ENCODE measurements around the gene B4GALT1. TPM values are rescaled to one million over a fixed set of nuclear protein-coding genes. Genes with fewer than 3 reads are reported as not detected.
A peak's percentile ranks its signal among the peaks of the same experiment; 100 is the strongest.

B4GALT1 gene
- total RNA-seq, 1 donor from 2014 or later, result 80.1 TPM

GRCh38 chr9:33175649-33176325 is 8.7 kb upstream of the B4GALT1 start:
- H3K27me3 ChIP-seq, result no peaks in the 10 kb centered on the region
- H3K27ac ChIP-seq, result no peak overlapping the region
- intact Hi-C loops (cut with DNase I), result loop anchor here (10.0 kb wide), 1 partner anchor 91 kb away; no protein-coding TSS in a partner anchor
- no peaks in the 10 kb centered on the region for H3K9me3 ChIP-seq
- H3K36me3 ChIP-seq, result no peaks in the 10 kb centered on the region
- H3K4me1 ChIP-seq, result peaks cover 7% of the 10 kb centered on the region
- TF ChIP-seq, protein P1, sequence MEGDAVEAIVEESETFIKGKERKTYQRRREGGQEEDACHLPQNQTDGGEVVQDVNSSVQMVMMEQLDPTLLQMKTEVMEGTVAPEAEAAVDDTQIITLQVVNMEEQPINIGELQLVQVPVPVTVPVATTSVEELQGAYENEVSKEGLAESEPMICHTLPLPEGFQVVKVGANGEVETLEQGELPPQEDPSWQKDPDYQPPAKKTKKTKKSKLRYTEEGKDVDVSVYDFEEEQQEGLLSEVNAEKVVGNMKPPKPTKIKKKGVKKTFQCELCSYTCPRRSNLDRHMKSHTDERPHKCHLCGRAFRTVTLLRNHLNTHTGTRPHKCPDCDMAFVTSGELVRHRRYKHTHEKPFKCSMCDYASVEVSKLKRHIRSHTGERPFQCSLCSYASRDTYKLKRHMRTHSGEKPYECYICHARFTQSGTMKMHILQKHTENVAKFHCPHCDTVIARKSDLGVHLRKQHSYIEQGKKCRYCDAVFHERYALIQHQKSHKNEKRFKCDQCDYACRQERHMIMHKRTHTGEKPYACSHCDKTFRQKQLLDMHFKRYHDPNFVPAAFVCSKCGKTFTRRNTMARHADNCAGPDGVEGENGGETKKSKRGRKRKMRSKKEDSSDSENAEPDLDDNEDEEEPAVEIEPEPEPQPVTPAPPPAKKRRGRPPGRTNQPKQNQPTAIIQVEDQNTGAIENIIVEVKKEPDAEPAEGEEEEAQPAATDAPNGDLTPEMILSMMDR (IDR thresholded peaks at IDR 0.05), result no peak
- no peak for DNase-seq
- H3K4me3 ChIP-seq, result no peak overlapping the region
- no peak for ATAC-seq

DNA sequence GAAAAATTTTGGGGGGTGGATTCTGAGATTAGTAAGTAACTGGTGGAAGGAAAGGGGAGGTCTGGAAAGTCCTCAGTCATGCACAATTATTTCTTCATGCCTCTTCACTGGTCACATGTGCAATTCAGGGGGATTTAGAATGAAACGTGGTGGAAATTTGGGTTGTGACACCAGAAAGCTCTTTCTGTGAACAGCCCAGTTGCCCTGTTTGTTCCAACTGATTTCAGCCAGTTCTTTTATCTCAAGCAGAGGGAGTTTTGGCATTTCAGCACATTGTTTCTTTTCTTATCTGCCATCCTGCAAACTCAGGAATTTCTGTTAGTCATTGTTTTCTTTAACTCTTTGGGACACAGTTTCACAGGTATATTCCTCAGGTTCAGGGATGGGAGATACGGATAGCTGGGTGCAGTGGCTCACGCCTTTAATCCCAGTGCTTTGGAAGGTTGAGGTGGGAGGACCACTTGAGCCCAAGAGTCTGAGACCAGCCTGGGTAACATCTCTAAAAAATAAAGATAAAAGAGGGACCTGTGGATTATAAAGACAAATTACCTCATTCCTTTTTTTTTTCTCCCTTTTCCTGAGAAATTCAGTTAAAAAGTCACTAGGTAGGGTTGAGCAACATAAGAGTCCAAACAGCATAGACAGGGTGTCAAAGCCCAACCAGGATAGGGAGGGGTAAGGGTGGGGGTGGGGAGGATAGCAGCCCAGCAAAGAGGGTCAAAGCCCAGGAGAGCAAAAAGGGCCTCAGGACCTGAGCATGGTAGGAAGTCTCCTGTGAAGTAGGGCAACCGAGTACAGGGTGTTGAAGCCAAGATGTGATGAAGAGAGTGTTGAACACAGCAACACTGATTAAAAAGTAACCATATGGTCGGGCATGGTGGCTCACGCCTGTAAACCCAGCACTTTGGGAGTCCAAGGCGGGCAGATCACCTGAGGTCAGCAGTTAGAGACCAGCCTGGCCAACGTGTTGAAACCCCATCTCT is 5.4 kb upstream of the B4GALT1 start:
- intact Hi-C loops (cut with DNase I), result loop anchor here (10.0 kb wide), 1 partner anchor 88 kb away; no protein-coding TSS in a partner anchor
- ATAC-seq, result no peak
- H3K4me3 ChIP-seq, result no peak overlapping the region
- H3K27me3 ChIP-seq, result no peaks in the 10 kb centered on the region
- H3K36me3 ChIP-seq, result no peaks in the 10 kb centered on the region
- DNase-seq, result no peak
- peak overlapping the region; percentile 34 for H3K27ac ChIP-seq
- peaks cover 17% of the 10 kb centered on the region for H3K4me1 ChIP-seq
- TF ChIP-seq, protein P1 (IDR thresholded peaks at IDR 0.05), result no peak
- no peaks in the 10 kb centered on the region for H3K9me3 ChIP-seq

DNA sequence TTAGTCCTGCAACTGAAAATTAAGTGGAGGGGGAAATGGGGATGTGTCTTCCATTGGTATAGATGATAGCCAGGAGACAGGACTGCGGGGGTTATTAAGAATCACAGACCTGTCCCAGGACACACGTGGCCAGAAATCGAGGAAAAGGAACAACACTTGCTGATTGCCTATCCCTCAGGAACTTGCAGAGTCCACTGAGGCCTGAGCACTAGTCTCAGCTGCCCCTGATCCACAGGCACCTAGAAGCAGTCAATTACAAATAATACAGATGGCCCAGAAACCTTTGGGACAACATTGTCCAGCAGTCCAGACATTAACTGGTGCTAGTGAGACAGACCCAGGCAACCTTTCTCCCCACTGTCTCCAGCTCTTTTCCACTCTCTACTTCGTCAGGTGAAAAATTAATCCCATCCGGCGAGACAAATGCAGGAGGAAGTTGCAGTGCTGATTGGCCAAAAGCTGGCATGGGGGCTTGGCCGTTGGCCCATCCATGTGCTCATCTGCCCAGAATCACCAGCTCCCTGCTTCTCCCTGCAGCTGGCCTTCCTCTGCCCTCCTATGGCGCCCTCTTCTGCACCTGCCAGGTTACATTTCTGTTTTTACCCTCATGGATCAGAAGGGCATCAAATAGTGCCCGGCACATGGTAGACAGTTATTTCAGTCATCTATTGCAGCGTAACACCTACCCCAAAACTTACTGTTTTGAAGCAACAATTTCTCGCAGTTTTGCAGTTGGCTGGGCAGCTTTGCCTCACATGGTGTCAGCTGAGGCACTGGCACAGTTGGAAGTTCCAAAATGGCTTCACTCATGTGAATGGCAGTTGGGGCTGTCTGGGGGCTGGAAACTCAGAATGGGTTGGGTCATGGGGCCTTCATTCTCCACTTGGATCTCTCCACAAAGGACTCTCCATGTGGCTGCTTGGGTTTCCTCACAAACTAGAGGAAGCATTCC is 3.6 kb upstream of the B4GALT1 start:
- Histone ChIP-seq H3K4me1 (peaks cover 17% of the 10 kb centered on the region), H3K4me3 (no peak overlapping the region), H3K36me3 (no peaks in the 10 kb centered on the region), H3K27me3 (no peaks in the 10 kb centered on the region), H3K27ac (no peak overlapping the region), H3K9me3 (no peaks in the 10 kb centered on the region)
- TF ChIP-seq, protein P1 (IDR thresholded peaks at IDR 0.05), result peak; percentile 52
- intact Hi-C loops (cut with DNase I), result loop anchor here (10.0 kb wide), 1 partner anchor 86 kb away; no protein-coding TSS in a partner anchor
- peak; percentile 77 for DNase-seq
- ATAC-seq, result no peak

- Histone ChIP-seq H3K4me3 (no peak overlapping the region), H3K9me3 (no peaks in the 10 kb centered on the region), H3K27ac (peak overlapping the region; percentile 94), H3K27me3 (no peaks in the 10 kb centered on the region), H3K4me1 (peaks cover 32% of the 10 kb centered on the region), H3K36me3 (no peaks in the 10 kb centered on the region)
- DNase-seq (no peak), ATAC-seq (no peak)
- intact Hi-C loops (cut with DNase I), result no loop called here
- TF ChIP-seq, protein P1 (IDR thresholded peaks at IDR 0.05), result no peak
Observed at GRCh38 chr9:33168941-33169544, 1.9 kb upstream of the B4GALT1 start.
